Measurements from ENCODE around the gene MAPK4. TPM values are rescaled to one million over a fixed set of nuclear protein-coding genes. Genes with fewer than 3 reads are reported as not detected.

Gene MAPK4
- total and polyA plus RNA-seq, 2 of the 4 experiments (the other 2 are of a cell fraction), result not detected

- no peaks in the 10 kb centered on the region for H3K9me1 ChIP-seq (ENCODE audit: insufficient read depth, low read length)
- H3K79me1 ChIP-seq (ENCODE audit: low read depth in 1 of 2, low read length in 2 of 2), result no peaks in the 10 kb centered on the region
- ATAC-seq (ENCODE audit: low read depth) (no peak), DNase-seq (no peak)
- H3K36me3 ChIP-seq (ENCODE audit: control insufficient read depth, insufficient read depth, low read length), result no peaks in the 10 kb centered on the region
- H2BK20ac ChIP-seq (ENCODE audit: low read depth, low read length), result no peak overlapping the region
- H2AFZ ChIP-seq (replicated peaks; ENCODE audit: low read length, poor library complexity), result no peak overlapping the region
- H3K23ac ChIP-seq (ENCODE audit: low read depth, low read length), result no peak overlapping the region
- in situ Hi-C loops (cut with MboI; ENCODE audit: low sequenced_read_pairs), result no loop called here
- H3K18ac ChIP-seq (ENCODE audit: low read depth, low read length), result no peak overlapping the region
- no peak overlapping the region for H4K8ac ChIP-seq (ENCODE audit: low read depth in 2 of 2, low read length in 2 of 2)
- H3K4me2 ChIP-seq (ENCODE audit: low read depth, low read length), result no peak overlapping the region
- no peak overlapping the region for H3K27ac ChIP-seq (ENCODE audit: insufficient read depth, low read length)
- POLR2A ChIA-PET (ENCODE audit: unreplicated experiment), result no interaction called here
- H3K4me3 ChIP-seq (ENCODE audit: insufficient read depth, low read depth, low read length), result no peak overlapping the region
- intact Hi-C loops (cut with micrococcal nuclease), result no loop called here
- no peak overlapping the region for H2AK5ac ChIP-seq (ENCODE audit: low read depth, low read length)
- no peaks in the 10 kb centered on the region; the same call in 1 of the 2 replicates for H3K9me3 ChIP-seq (ENCODE audit: control insufficient read depth, insufficient read depth, low read length)
- no peaks in the 10 kb centered on the region for H3K4me1 ChIP-seq (ENCODE audit: control insufficient read depth, insufficient read depth, low read length)
- no peak overlapping the region for H2BK15ac ChIP-seq (ENCODE audit: low read depth, low read length)
- H3K9ac ChIP-seq (ENCODE audit: low read depth, low read length), result no peak overlapping the region
- no peak overlapping the region for H4K91ac ChIP-seq (ENCODE audit: insufficient read depth, low read depth, low read length)
- 28% methylated on average over 2 of the region's 10 CpGs; no CpG with 5 or more reads in 1 of the 2 experiments for WGBS, 2 experiments (ENCODE audit: extremely low coverage in 2 of 2, insufficient read length in 1 of 2)
- H4K5ac ChIP-seq (ENCODE audit: low read depth, low read length), result no peak overlapping the region
- no peak overlapping the region for H3K4ac ChIP-seq (ENCODE audit: low read depth, low read length)
- H3K56ac ChIP-seq (ENCODE audit: extremely low read depth, insufficient read depth, low read length), result no peak overlapping the region
- no peaks in the 10 kb centered on the region for H4K20me1 ChIP-seq (ENCODE audit: insufficient read depth, low read length)
- no peaks in the 10 kb centered on the region for H3K27me3 ChIP-seq (ENCODE audit: control insufficient read depth, insufficient read depth, low read length)
- H3K14ac ChIP-seq (replicated peaks; ENCODE audit: low read depth, low read length), result no peak overlapping the region
- H2AK9ac ChIP-seq (replicated peaks; ENCODE audit: low read depth, low read length, poor library complexity), result no peak overlapping the region
- no TSS peak for BruUV-seq (replicated peaks)
- dilution Hi-C loops (cut with HindIII; ENCODE audit: low sequenced_read_pairs, unreplicated experiment), result no loop called here
- no peak for TF ChIP-seq POLR2A (IDR thresholded peaks at IDR 0.05; ENCODE audit: low read depth, low read length)
- no peak for TF ChIP-seq FOS (IDR thresholded peaks at IDR 0.05; ENCODE audit: low read depth, low read length)
- TF ChIP-seq CEBPB (IDR thresholded peaks at IDR 0.05; ENCODE audit: low read depth, low read length), result no peak
- no peak for TF ChIP-seq CTCF (conservative IDR thresholded peaks at IDR 0.05; ENCODE audit: low read depth, low read length)
- no peak for TF ChIP-seq MAFK (IDR thresholded peaks at IDR 0.05; ENCODE audit: low read depth, low read length)
- no peak for TF ChIP-seq RAD21 (IDR thresholded peaks at IDR 0.05; ENCODE audit: low read length)
- TF ChIP-seq USF2 (IDR thresholded peaks at IDR 0.05; ENCODE audit: low read depth, low read length), result no peak
- no peak for TF ChIP-seq NFE2L2 (IDR thresholded peaks at IDR 0.05; ENCODE audit: low read depth, low read length)
- TF ChIP-seq RCOR1 (IDR thresholded peaks at IDR 0.05; ENCODE audit: insufficient replicate concordance, low read length), result no peak
- TF ChIP-seq RFX5 (IDR thresholded peaks at IDR 0.05; ENCODE audit: low read depth, low read length), result no peak
- TF ChIP-seq BHLHE40 (IDR thresholded peaks at IDR 0.05; ENCODE audit: low read depth, low read length), result no peak
- TF ChIP-seq MXI1 (IDR thresholded peaks at IDR 0.05; ENCODE audit: borderline replicate concordance, low read depth, low read length), result no peak
- H2BK120ac ChIP-seq (ENCODE audit: low read depth, low read length), result no peak overlapping the region
- CTCF ChIA-PET, result no interaction called here
- no peak overlapping the region for H2BK5ac ChIP-seq (ENCODE audit: low read depth, low read length, poor library complexity, severe bottlenecking)
Measured at GRCh38 chr18:50726960-50727589, 167.2 kb downstream of the MAPK4 start.
